Activated T-cell treated with anti-CD3 and anti-CD28 coated beads for 48 hours (primary cell): ENCODE data around the gene ZNF691.
"Not testable (repeated sequence)": the region's sequence is repeated elsewhere in the genome, so short reads cannot be mapped to it uniquely, and the experiment has no call there.

Experiments used
- DNase-seq: peaks from one replicate; pipeline ENCODE4 v3.0.0-alpha.2; 2020; ENCODE audit warnings: low read depth

ZNF691 gene

GRCh38 chr1:42846257-42847110, at the start of gene ZNF691:
Gene ZNF691 (plus strand): TSS chr1:42846613. CDS start chr1:42849659, 3,046 bp downstream.
- peak; percentile 81 for DNase-seq

GRCh38 chr1:42797414-42797813, 49.0 kb upstream of the ZNF691 start:
- DNase-seq: no peak

GRCh38 chr1:42797979-42798378, 48.4 kb upstream of the ZNF691 start:
- DNase-seq: no peak

- DNase-seq: no peak
These were observed 44.5 kb upstream of the ZNF691 start for GRCh38 chr1:42801832-42802473.

GRCh38 chr1:42806171-42806570, 40.2 kb upstream of the ZNF691 start:
- no peak for DNase-seq

- DNase-seq: no peak
These were observed 39.8 kb upstream of the ZNF691 start for GRCh38 chr1:42806593-42806992.

- no peak for DNase-seq
These were observed 39.3 kb upstream of the ZNF691 start for GRCh38 chr1:42807056-42807668.

GRCh38 chr1:42814815-42815214, 31.6 kb upstream of the ZNF691 start:
- DNase-seq: not testable (repeated sequence)

- DNase-seq: peak; percentile 3
These were observed 30.4 kb upstream of the ZNF691 start for GRCh38 chr1:42815941-42816584.

- peak; percentile 94 for DNase-seq
These were observed 29.6 kb upstream of the ZNF691 start, which contains the start of the genes ERMAP and SVBP for GRCh38 chr1:42816585-42817439. Gene ERMAP (plus strand): TSS chr1:42817122. CDS start chr1:42830449, 13,327 bp downstream. Gene SVBP (minus strand): TSS chr1:42817397. CDS start chr1:42816544, 853 bp downstream.

GRCh38 chr1:42817440-42817767, 29.0 kb upstream of the ZNF691 start:
- DNase-seq: no peak

- no peak for DNase-seq
These were observed 28.4 kb upstream of the ZNF691 start for GRCh38 chr1:42817976-42818375.

GRCh38 chr1:42820813-42821212, 25.6 kb upstream of the ZNF691 start:
- DNase-seq: no peak

GRCh38 chr1:42821690-42822089, 24.7 kb upstream of the ZNF691 start:
- DNase-seq: no peak

- DNase-seq: no peak
These were observed 23.5 kb upstream of the ZNF691 start for GRCh38 chr1:42822800-42823392.

- DNase-seq: no peak
These were observed 21.9 kb upstream of the ZNF691 start for GRCh38 chr1:42824481-42825035.

GRCh38 chr1:42825036-42825851, 21.2 kb upstream of the ZNF691 start:
- no peak for DNase-seq

GRCh38 chr1:42830631-42831030, 15.8 kb upstream of the ZNF691 start:
- no peak for DNase-seq

GRCh38 chr1:42831273-42831672, 15.1 kb upstream of the ZNF691 start:
- DNase-seq: no peak
